Stimulated activated effector memory CD8-positive, alpha-beta T cell treated with anti-CD3 and anti-CD28 coated beads, Interleukin-12 subunit alpha, Interleukin-12 subunit beta, amount 100 ng/mL, for 72 hours (primary cell): Measurements from ENCODE around the gene MYOCD.

Experiments
- ATAC-seq: fragments of 150-1000 bp; cut with Tn5 transposase; 2 replicates; pipeline ENCODE4 v1.10.0; 2021
- DNase-seq, 2 donors: peaks; one replicate each; pipeline ENCODE4 v3.0.0; 2021 to 2022; ENCODE audit warnings: low spot score in 2 of 2
- H3K27ac Mint-ChIP-seq: one replicate; pipeline ENCODE4 v1.8.0; 2022; ENCODE audit warnings: mild to moderate bottlenecking, mixed read lengths
- H3K36me3 Mint-ChIP-seq: one replicate; pipeline ENCODE4 v1.8.0; 2022; ENCODE audit warnings: mild to moderate bottlenecking, mixed read lengths
- H3K4me1 Mint-ChIP-seq: one replicate; pipeline ENCODE4 v1.8.0; 2022; ENCODE audit warnings: mixed read lengths
- H3K4me3 Mint-ChIP-seq: one replicate; pipeline ENCODE4 v1.8.0; 2022; ENCODE audit warnings: mild to moderate bottlenecking, mixed read lengths
- H3K9me3 Mint-ChIP-seq: one replicate; pipeline ENCODE4 v1.8.0; 2022; ENCODE audit warnings: mixed read lengths

The MYOCD gene

GRCh38 chr17:12808723-12809122, 143.0 kb downstream of the MYOCD start:
- Mint-ChIP-seq H3K4me1 (no peaks in the 10 kb centered on the region), H3K4me3 (no peak overlapping the region), H3K27ac (no peak overlapping the region), H3K9me3 (peaks cover 15% of the 10 kb centered on the region), H3K36me3 (no peaks in the 10 kb centered on the region)
- ATAC-seq (no peak), DNase-seq (no peak)

DNA sequence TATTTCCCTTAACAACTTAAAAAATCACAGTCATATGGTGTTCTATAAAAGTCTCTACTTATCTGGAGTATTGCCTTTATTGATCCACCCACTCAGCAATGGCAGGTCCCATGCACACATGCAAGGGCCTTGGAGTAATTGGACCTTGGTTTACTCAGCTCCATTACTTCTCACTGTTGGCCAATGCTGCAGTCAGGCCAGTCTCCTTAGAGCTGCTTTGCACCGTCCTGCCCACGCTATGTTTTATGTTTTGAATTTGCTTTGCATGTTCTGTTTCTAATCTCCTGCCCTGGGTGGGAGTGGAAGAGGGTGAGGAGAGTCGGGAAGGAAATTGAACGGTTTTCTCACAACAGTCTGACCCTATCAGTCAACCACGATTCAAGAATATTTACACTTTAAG, 147.2 kb downstream of the MYOCD start:
- DNase-seq: no peak
- Mint-ChIP-seq H3K9me3 (peaks cover 8% of the 10 kb centered on the region), H3K4me3 (no peak overlapping the region)

GRCh38 chr17:12813664-12814063, 148.0 kb downstream of the MYOCD start:
- Mint-ChIP-seq H3K27ac (no peak overlapping the region), H3K4me1 (no peaks in the 10 kb centered on the region), H3K4me3 (no peak overlapping the region), H3K9me3 (peaks cover 7% of the 10 kb centered on the region), H3K36me3 (no peaks in the 10 kb centered on the region)
- DNase-seq (no peak), ATAC-seq (no peak)

More for the DNA sequence above, 147.2 kb downstream of the MYOCD start:
- H3K4me1 Mint-ChIP-seq: no peaks in the 10 kb centered on the region
- no peak for ATAC-seq
- H3K36me3 Mint-ChIP-seq: no peaks in the 10 kb centered on the region
- H3K27ac Mint-ChIP-seq: no peak overlapping the region

DNA sequence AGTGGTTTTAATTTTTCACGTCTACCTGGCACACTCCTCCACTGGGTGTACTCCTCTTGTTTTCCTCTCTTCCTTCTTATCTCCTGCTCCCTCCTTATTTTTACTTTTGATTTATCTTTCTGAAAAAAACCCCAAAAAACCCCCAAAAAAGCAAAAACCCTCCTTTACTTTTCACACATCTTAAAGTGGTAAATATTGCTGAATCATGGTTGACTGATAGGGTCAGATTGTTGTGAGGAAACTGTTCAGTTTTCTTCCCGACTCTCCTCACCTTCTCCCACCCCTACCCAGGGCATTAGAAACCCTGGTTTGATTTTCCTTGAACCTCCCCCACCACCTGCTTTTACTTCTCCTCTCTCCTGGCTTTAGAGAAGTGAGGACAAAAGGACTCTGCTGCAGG, 149.0 kb downstream of the MYOCD start:
- Mint-ChIP-seq H3K4me3 (no peak overlapping the region), H3K27ac (no peak overlapping the region), H3K4me1 (no peaks in the 10 kb centered on the region), H3K9me3 (peaks cover 3% of the 10 kb centered on the region), H3K36me3 (no peaks in the 10 kb centered on the region)
- ATAC-seq (no peak), DNase-seq (no peak)

DNA sequence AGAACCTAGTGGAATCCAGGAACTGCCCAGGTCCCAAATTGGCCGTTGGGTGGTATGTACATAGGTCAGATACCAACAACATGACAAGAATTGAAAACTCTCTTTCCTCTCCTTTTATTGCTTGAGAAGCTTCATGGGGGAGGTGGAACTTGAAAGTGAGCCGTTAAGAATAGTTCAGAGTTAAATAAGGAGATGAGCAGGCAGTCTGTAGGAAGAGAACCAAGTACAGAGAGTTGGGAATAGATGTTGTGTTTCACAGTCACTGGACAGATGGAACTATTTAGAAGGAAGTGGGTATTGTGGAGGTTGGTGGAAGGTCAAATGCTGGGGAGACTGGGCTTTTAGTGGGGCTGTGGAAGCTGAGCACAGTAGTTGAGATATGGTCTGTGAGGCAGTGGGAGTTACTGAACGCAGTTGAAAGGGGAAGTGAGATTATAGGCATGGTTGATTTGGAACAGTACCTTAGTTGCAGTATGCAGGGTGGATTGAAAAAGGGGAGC, 150.0 kb downstream of the MYOCD start:
- H3K9me3 Mint-ChIP-seq: peaks cover 3% of the 10 kb centered on the region
- ATAC-seq: no peak
- no peaks in the 10 kb centered on the region for H3K4me1 Mint-ChIP-seq
- no peak overlapping the region for H3K4me3 Mint-ChIP-seq
- H3K27ac Mint-ChIP-seq: no peak overlapping the region
- no peaks in the 10 kb centered on the region for H3K36me3 Mint-ChIP-seq
- no peak for DNase-seq
